Spleen (tissue), 11 donors: ENCODE measurements around the gene PTGER1. TPM values are rescaled to one million over a fixed set of nuclear protein-coding genes. Genes with fewer than 3 reads are reported as not detected.
A peak's percentile ranks its signal among the peaks of the same experiment; 100 is the strongest.

ENCODE experiments used
- DNase-seq: peaks from one replicate; pipeline ENCODE4 v3.0.0-alpha.2; 2020
- H3K27ac ChIP-seq, 8 donors: fragments of 200-600 bp; sonication (generic) in 7 of 8; 1 replicate in 4 of 8; 2 replicates in 4 of 8; pipeline versions ENCODE4 v1.5.0 to v1.8.0; 2016 to 2021; ENCODE audit warnings: inconsistent platforms in 4 of 8, mild to moderate bottlenecking in 4 of 8, moderate library complexity in 1 of 8
- H3K27me3 ChIP-seq, 7 donors: fragments of 200-600 bp; sonication (generic) in 6 of 7; replicated peaks in 1 of 7; 1 replicate in 4 of 7; 2 replicates in 3 of 7; pipeline versions ENCODE4 v1.5.0 to v1.8.0; 2016 to 2021; ENCODE audit warnings: inconsistent platforms in 3 of 7, mild to moderate bottlenecking in 1 of 7
- H3K36me3 ChIP-seq, 6 donors: fragments of 200-600 bp; sonication (generic) in 5 of 6; 1 replicate in 4 of 6; 2 replicates in 2 of 6; pipeline versions ENCODE4 v1.5.0 to v1.8.0; 2016 to 2021; ENCODE audit warnings: inconsistent platforms in 2 of 6
- H3K4me1 ChIP-seq, 6 donors: fragments of 200-600 bp; sonication (generic) in 5 of 6; 1 replicate in 3 of 6; 2 replicates in 3 of 6; pipeline versions ENCODE4 v1.5.0 to v1.8.0; 2016 to 2021; ENCODE audit warnings: inconsistent platforms in 3 of 6
- H3K4me3 ChIP-seq, 8 donors: fragments of 200-600 bp; sonication (generic) in 7 of 8; 1 replicate in 4 of 8; 2 replicates in 4 of 8; pipeline versions ENCODE4 v1.5.0 to v1.8.0; 2016 to 2021; ENCODE audit warnings: inconsistent platforms in 4 of 8, mild to moderate bottlenecking in 4 of 8, moderate library complexity in 2 of 8
- H3K9me3 ChIP-seq, 8 donors: fragments of 200-600 bp; sonication (generic) in 7 of 8; 1 replicate in 4 of 8; 2 replicates in 4 of 8; pipeline versions ENCODE4 v1.5.0 to v1.8.0; 2016 to 2021; ENCODE audit warnings: inconsistent platforms in 4 of 8
- POLR2A ChIP-seq, 3 donors: fragments of 450-650 bp; IDR thresholded peaks; one replicate each; pipeline ENCODE4 v1.5.1; 2017; ENCODE audit warnings: antibody characterized with exemption in 3 of 3, mild to moderate bottlenecking in 1 of 3
- POLR2AphosphoS5 ChIP-seq, 3 donors: sonication (generic); formaldehyde crosslinking; IDR thresholded peaks; one replicate each; pipeline ENCODE4 v1.5.1; 2017; ENCODE audit warnings: antibody characterized with exemption in 3 of 3
- WGBS, 5 donors: extraction: QIAGEN DNeasy Blood & Tissue Kit in 3 of 5; methylation state at CpG; one replicate each; pipeline versions ENCODE4 v1.1.5 to v1.1.7; 2013 to 2018; 5-methylcytosine and 5-hydroxymethylcytosine counted together
- intact Hi-C: fragments of 100-400 bp; cut with DNase I; formaldehyde crosslinking; loops from one replicate; pipeline ENCODE4 v1.15.0; 2023; ENCODE audit warnings: low total_unique reads
- polyA plus RNA-seq, 3 donors: library from polyadenylated mRNA; stranded (reverse); fragments of 200-250 nt; gene quantifications; one replicate each; pipeline ENCODE4 v1.2.1, GENCODE V29; 2013
- total RNA-seq, 7 donors: library from RNA; depleted of rRNA in 3 of 7; stranded (reverse); fragments of >200 nt in 3 of 7; fragmentation: NEBNext Ultra II Directional in 4 of 7; extraction: Animal tissue kit (Norgen Biotek cat#: 25700) in 4 of 7; gene quantifications; one replicate each; pipeline versions ENCODE4 v1.1.0 to v1.2.1, GENCODE V29; 2016 to 2021
- TF ChIP-seq, protein P1 (sequence below), 11 experiments: fragments of 200-600 bp in 7 of 11; fragments of 450-650 bp in 4 of 11; sonication (generic) in 4 of 11; IDR thresholded peaks in 8 of 11; conservative IDR thresholded peaks in 3 of 11; 1 replicate in 7 of 11; 2 replicates in 4 of 11; pipeline versions ENCODE4 v1.4.0 to v1.8.0; 2016 to 2021; ENCODE audit warnings: antibody characterized with exemption in 11 of 11, inconsistent platforms in 4 of 11, mild to moderate bottlenecking in 1 of 11
- donor health status: healthy with polysubstance abuse.
- donor health status: DM: no; HTN: no; CAD: no; lungs with moderate emphysema.
- donor health status: DM: no; HTN: no; CAD: no.
- donor health status: Bipolar disorder and iron deficiency.
- donor health status: healthy.
- donor health status: DM: no; HTN: no; CAD: no.
- donor health status: DM: yes; HTN: yes; CAD: no.

The PTGER1 gene
- total and polyA plus RNA-seq, 10 donors, result 1.8 to 26.8 (median 8.0) TPM

DNA sequence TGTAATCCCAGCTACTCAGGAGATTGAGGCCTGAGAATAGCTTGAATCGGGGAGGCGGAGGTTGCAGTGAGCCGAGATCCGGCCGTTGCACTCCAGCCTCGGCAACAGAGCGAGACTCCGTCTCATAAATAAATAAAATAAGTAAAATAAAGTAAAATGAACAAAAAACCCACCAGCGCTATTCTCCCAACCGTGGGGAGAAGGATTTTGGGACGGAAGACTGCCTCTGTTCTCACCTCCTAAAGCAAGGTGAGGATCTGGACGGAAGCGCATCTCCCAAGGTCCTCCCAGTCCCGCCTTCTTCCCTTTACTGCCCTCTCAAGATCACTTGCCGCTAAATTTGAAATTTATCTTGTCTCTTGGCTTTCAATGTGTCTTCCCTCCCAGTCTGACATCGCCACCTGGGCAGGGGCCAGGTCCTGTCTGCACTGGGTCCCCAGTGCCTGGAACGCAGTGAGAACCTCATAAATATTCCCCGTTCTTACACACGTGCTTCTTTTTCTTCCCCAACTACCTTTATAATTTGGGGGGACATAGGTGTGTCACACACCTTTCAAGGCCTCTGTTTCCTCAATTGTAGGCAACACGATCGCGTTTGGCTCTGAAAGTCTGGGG is 44.2 kb upstream of the PTGER1 start:
- Histone ChIP-seq H3K27me3 (no peaks in the 10 kb centered on the region), H3K36me3 (peaks cover 0 to 25% (median 21%) of the 10 kb centered on the region in 6 donors), H3K9me3 (no peaks in the 10 kb centered on the region), H3K4me3 (peak overlapping the region in 2 of 8 donors; percentile 90 to 94), H3K27ac (peak overlapping the region; percentile 96 to 100 (median 99)), H3K4me1 (peaks cover 39 to 88% (median 60%) of the 10 kb centered on the region in 6 donors)
- TF ChIP-seq POLR2A (IDR thresholded peaks at IDR 0.05), result no peak
- TF ChIP-seq, protein P1, sequence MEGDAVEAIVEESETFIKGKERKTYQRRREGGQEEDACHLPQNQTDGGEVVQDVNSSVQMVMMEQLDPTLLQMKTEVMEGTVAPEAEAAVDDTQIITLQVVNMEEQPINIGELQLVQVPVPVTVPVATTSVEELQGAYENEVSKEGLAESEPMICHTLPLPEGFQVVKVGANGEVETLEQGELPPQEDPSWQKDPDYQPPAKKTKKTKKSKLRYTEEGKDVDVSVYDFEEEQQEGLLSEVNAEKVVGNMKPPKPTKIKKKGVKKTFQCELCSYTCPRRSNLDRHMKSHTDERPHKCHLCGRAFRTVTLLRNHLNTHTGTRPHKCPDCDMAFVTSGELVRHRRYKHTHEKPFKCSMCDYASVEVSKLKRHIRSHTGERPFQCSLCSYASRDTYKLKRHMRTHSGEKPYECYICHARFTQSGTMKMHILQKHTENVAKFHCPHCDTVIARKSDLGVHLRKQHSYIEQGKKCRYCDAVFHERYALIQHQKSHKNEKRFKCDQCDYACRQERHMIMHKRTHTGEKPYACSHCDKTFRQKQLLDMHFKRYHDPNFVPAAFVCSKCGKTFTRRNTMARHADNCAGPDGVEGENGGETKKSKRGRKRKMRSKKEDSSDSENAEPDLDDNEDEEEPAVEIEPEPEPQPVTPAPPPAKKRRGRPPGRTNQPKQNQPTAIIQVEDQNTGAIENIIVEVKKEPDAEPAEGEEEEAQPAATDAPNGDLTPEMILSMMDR (IDR thresholded peaks at IDR 0.05 in 8 of 11, conservative IDR thresholded peaks at IDR 0.05 in 3 of 11), result no peak
- no peak for TF ChIP-seq POLR2AphosphoS5 (IDR thresholded peaks at IDR 0.05)
- 91 to 94% (median 93%) methylated on average over 22 of the region's 22 CpGs for WGBS, 5 donors
- DNase-seq, result no peak
- intact Hi-C loops, result no loop called here

DNA sequence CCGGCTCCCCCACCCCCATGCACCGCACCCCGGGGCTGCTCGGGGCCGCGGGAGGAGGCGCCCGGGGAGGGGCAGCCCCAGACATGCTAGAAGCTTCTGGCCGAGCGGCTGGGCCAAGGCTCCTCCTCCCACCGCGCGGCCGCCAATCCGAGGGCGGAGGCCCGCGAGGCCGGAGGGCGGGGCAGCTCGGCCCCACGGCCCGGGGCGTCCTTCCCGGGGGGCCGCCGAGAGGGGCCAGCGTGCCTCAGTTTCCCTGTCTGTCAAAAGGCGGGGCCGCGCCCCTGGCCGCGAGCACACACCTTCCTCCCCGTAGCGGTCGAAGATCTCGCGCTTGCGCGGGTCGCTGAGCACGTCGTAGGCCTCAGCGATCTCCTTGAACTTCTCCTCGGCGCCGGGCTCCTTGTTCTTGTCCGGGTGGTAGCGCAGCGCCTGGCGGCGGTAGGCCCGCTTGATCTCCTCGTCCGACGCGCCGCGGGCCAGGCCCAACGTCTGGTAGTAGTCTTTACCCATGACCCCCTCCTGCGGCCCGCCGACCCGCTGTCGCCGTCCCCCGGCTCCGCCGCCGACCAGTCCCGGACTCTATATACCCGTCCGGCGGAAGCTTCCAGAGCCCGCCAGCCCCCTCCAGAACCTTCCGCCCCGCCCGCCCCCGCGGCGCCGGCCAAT is 42.8 kb upstream of the PTGER1 start, which contains the start of gene DNAJB1:
TSS of gene DNAJB1 (minus strand) at position 558 of the 666 bp plus-strand sequence. CDS start at position 510, 48 bp downstream.
- TF ChIP-seq POLR2A (IDR thresholded peaks at IDR 0.05), result peak; percentile 91 to 98 (median 91)
- peak; percentile 96 to 99 (median 98) for TF ChIP-seq POLR2AphosphoS5 (IDR thresholded peaks at IDR 0.05)
- TF ChIP-seq, protein P1 (IDR thresholded peaks at IDR 0.05 in 8 of 11, conservative IDR thresholded peaks at IDR 0.05 in 3 of 11), result peak in 3 of 11 experiments; percentile 21 to 26 (median 24)
- H3K4me1 ChIP-seq, result peaks cover 44 to 88% (median 64%) of the 10 kb centered on the region in 6 donors
- H3K9me3 ChIP-seq, result no peaks in the 10 kb centered on the region
- intact Hi-C loops, result no loop called here
- H3K27me3 ChIP-seq, result no peaks in the 10 kb centered on the region
- 0 to 1% (median 1%) methylated on average over 31 to 82 of the region's 82 CpGs for WGBS, 5 donors
- peak within 1 kb of the TSS; percentile 65 to 94 (median 86) for H3K4me3 ChIP-seq
- DNase-seq, result peak; percentile 96
- H3K27ac ChIP-seq, result peak within 1 kb of the TSS; percentile 96 to 100 (median 99)
- H3K36me3 ChIP-seq, result peaks cover 0 to 38% (median 29%) of the 10 kb centered on the region in 6 donors

DNA sequence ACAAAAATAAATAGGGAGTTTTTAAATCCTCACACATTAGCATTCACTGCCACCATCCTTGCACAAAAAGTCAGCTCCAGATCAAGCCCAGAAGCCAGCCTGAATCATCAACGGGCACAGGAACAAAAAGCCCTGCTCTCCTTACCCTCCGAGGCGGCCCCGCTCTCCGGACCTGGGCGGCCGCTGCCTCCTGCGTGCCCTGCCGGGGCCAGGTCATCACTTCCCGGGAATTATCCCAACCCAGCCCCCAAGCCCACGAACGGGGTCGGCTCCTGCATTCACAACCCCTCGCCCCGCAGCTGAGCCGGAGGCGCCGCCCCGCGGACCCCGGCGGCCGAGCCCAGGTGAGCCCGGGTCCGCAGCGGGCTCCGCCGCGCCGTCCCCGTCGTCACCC is 42.3 kb upstream of the PTGER1 start:
- DNase-seq, result no peak
- TF ChIP-seq POLR2AphosphoS5 (IDR thresholded peaks at IDR 0.05) (no peak), POLR2A (IDR thresholded peaks at IDR 0.05) (no peak)
- TF ChIP-seq, protein P1 (IDR thresholded peaks at IDR 0.05 in 8 of 11, conservative IDR thresholded peaks at IDR 0.05 in 3 of 11), result no peak
- Histone ChIP-seq H3K27me3 (no peaks in the 10 kb centered on the region), H3K36me3 (peaks cover 0 to 41% (median 29%) of the 10 kb centered on the region in 6 donors), H3K27ac (peak overlapping the region; percentile 96 to 100 (median 99)), H3K4me3 (peak overlapping the region; percentile 65 to 94 (median 86)), H3K4me1 (peaks cover 44 to 86% (median 63%) of the 10 kb centered on the region in 6 donors), H3K9me3 (no peaks in the 10 kb centered on the region)
- intact Hi-C loops, result no loop called here
- WGBS, 5 donors, result 0 to 1% (median 0%) methylated on average over 12 to 32 of the region's 32 CpGs
